WTC11 (cell line): ENCODE data around the gene RCL1. TPM values are rescaled to one million over a fixed set of nuclear protein-coding genes. Genes with fewer than 3 reads are reported as not detected.

Source experiments
- ATAC-seq: fragments of 200-7000 bp; cut with Tn5 transposase; 2 replicates; pipeline ENCODE4 v1.10.0; 2021; ENCODE audit warnings: mild to moderate bottlenecking, moderate library complexity
- CTCF ChIA-PET: fragments of 300-600 bp; sonication (Branson Sonifier 250); formaldehyde crosslinking; loops from one replicate; lab custom pipeline; 2021; ENCODE audit warnings: antibody characterized with exemption; lab: Charles Lee
- POLR2A ChIA-PET: fragments of 350-600 bp; sonication (Branson Sonifier 250); formaldehyde crosslinking; loops from one replicate; lab custom pipeline; 2021; ENCODE audit warnings: antibody characterized with exemption; lab: Charles Lee
- DNase-seq: peaks from one replicate; pipeline ENCODE4 v3.0.0; 2021; ENCODE audit warnings: low spot score
- H3K27ac Mint-ChIP-seq: 2 replicates; pipeline ENCODE4 v1.8.0; 2021; ENCODE audit warnings: mixed read lengths
- H3K27me3 Mint-ChIP-seq: 2 replicates; pipeline ENCODE4 v1.8.0; 2021; ENCODE audit warnings: low read depth, mild to moderate bottlenecking, moderate library complexity, mixed read lengths
- H3K36me3 Mint-ChIP-seq: 2 replicates; pipeline ENCODE4 v1.8.0; 2021; ENCODE audit warnings: mixed read lengths
- H3K4me1 Mint-ChIP-seq: 2 replicates; pipeline ENCODE4 v1.8.0; 2022; ENCODE audit warnings: mixed read lengths
- H3K4me3 Mint-ChIP-seq: 2 replicates; pipeline ENCODE4 v1.8.0; 2021; ENCODE audit warnings: mild to moderate bottlenecking, moderate library complexity, mixed read lengths
- H3K9me3 Mint-ChIP-seq: 2 replicates; pipeline ENCODE4 v1.8.0; 2021; ENCODE audit warnings: mixed read lengths
- FOXP1 ChIP-seq: sonication (generic); formaldehyde crosslinking; IDR thresholded peaks from 2 replicates; pipeline ENCODE4 v1.8.0; 2022; ENCODE audit warnings: missing genetic modification reagents, mild to moderate bottlenecking, moderate library complexity, borderline replicate concordance
- JUN ChIP-seq: sonication (generic); formaldehyde crosslinking; IDR thresholded peaks from 2 replicates; pipeline ENCODE4 v1.8.0; 2023; ENCODE audit warnings: mild to moderate bottlenecking, missing genetic modification reagents
- NFE2L1 ChIP-seq: sonication (generic); formaldehyde crosslinking; IDR thresholded peaks from 2 replicates; pipeline ENCODE4 v1.8.1; 2023; ENCODE audit warnings: missing genetic modification reagents
- NR1H2 ChIP-seq: sonication (generic); formaldehyde crosslinking; IDR thresholded peaks from 2 replicates; pipeline ENCODE4 v1.9.0; 2021; ENCODE audit warnings: mild to moderate bottlenecking, moderate library complexity, missing genetic modification reagents
- NR2C2 ChIP-seq: sonication (generic); formaldehyde crosslinking; IDR thresholded peaks from 2 replicates; pipeline ENCODE4 v1.8.0; 2022; ENCODE audit warnings: mild to moderate bottlenecking, missing genetic modification reagents
- TEAD4 ChIP-seq: sonication (generic); formaldehyde crosslinking; IDR thresholded peaks from 2 replicates; pipeline ENCODE4 v1.8.0; 2022; ENCODE audit warnings: mild to moderate bottlenecking, missing genetic modification reagents
- ZNF396 ChIP-seq: fragments of 250-450 bp; sonication (Bioruptor Pico); IDR thresholded peaks from 2 replicates; pipeline ENCODE4 v1.8.0; 2021; ENCODE audit warnings: mild to moderate bottlenecking, moderate library complexity, borderline replicate concordance
- total RNA-seq: library from RNA; stranded (reverse); gene quantifications from 3 replicates; pipeline ENCODE4 v1.2.3, GENCODE V29; 2021
- TF ChIP-seq, protein P1 (sequence below): sonication (generic); formaldehyde crosslinking; IDR thresholded peaks from 2 replicates; pipeline ENCODE4 v1.8.1; 2023; ENCODE audit warnings: mild to moderate bottlenecking, missing genetic modification reagents, borderline replicate concordance
- TF ChIP-seq, protein P2 (sequence below): fragments of 250-450 bp; sonication (Bioruptor Pico); IDR thresholded peaks from 2 replicates; pipeline ENCODE4 v2.1.2; 2022; ENCODE audit warnings: mild to moderate bottlenecking, moderate library complexity
- TF ChIP-seq, protein P3 (sequence below): sonication (generic); formaldehyde crosslinking; IDR thresholded peaks from 2 replicates; pipeline ENCODE4 v1.8.0; 2023; ENCODE audit warnings: mild to moderate bottlenecking, missing genetic modification reagents
- TF ChIP-seq, protein P4 (sequence below): sonication (generic); formaldehyde crosslinking; conservative IDR thresholded peaks from 2 replicates; pipeline ENCODE4 v1.8.1; 2023; ENCODE audit warnings: mild to moderate bottlenecking, low read depth, missing genetic modification reagents, moderate library complexity

Gene RCL1
- total RNA-seq, 1 experiment from 2014 or later, result 27.2 TPM

DNA sequence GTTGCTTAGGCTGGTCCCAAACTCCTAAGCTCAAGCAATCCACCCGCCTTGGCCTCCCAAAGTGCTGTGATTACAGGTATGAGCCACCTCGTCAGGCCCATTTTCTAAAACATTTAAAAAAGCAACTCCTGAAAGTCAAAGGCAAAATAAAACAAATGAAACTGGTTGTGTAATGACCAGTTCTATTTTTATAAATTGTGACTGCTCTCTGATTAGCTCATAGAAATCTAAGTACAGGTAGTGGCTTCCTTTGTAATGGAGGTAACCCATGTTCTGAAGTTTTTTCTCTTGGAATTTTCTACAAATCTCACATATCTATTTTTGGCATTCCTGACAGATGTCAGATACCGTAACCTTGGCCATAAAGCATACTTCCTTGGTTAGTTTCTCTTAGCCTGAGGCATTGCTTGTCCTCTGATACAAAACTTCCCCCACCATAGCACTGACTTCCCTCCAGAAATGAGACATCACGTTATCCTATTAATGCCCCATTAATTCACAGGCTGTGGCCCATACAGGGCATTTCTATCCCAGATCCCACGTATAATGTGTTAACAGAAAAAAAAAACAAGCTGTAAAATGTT lies 37.6 kb upstream of the RCL1 start (continued):
- TF ChIP-seq, protein P1, sequence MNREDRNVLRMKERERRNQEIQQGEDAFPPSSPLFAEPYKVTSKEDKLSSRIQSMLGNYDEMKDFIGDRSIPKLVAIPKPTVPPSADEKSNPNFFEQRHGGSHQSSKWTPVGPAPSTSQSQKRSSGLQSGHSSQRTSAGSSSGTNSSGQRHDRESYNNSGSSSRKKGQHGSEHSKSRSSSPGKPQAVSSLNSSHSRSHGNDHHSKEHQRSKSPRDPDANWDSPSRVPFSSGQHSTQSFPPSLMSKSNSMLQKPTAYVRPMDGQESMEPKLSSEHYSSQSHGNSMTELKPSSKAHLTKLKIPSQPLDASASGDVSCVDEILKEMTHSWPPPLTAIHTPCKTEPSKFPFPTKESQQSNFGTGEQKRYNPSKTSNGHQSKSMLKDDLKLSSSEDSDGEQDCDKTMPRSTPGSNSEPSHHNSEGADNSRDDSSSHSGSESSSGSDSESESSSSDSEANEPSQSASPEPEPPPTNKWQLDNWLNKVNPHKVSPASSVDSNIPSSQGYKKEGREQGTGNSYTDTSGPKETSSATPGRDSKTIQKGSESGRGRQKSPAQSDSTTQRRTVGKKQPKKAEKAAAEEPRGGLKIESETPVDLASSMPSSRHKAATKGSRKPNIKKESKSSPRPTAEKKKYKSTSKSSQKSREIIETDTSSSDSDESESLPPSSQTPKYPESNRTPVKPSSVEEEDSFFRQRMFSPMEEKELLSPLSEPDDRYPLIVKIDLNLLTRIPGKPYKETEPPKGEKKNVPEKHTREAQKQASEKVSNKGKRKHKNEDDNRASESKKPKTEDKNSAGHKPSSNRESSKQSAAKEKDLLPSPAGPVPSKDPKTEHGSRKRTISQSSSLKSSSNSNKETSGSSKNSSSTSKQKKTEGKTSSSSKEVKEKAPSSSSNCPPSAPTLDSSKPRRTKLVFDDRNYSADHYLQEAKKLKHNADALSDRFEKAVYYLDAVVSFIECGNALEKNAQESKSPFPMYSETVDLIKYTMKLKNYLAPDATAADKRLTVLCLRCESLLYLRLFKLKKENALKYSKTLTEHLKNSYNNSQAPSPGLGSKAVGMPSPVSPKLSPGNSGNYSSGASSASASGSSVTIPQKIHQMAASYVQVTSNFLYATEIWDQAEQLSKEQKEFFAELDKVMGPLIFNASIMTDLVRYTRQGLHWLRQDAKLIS (CRISPR knock-in tag), result no peak

DNA sequence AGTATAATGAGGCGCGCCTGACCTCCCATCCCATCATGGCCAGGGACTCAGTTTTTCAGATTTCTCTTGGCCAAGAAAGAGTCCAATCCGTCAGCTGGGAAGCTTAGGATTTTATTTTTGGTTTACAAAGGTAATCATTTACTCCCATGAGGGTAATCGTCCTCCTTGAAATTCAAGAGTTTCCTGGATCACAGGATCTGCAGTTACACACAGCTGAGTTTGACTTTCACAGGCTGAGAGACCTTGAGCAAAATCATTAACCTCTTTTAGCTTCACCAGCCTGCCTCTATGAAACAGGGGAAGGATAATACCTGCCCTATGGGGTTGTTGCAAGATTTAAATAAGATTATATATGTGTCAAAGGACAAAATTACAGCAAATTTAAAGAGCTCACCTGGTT lies 36.3 kb upstream of the RCL1 start:
- TF ChIP-seq NR1H2 (CRISPR knock-in tag) (no peak), NR2C2 (no peak), FOXP1 (CRISPR knock-in tag) (no peak), JUN (CRISPR knock-in tag) (no peak), NFE2L1 (no peak), TEAD4 (CRISPR knock-in tag) (no peak), ZNF396 (CRISPR knock-in tag) (no peak)
- TF ChIP-seq, protein P2, sequence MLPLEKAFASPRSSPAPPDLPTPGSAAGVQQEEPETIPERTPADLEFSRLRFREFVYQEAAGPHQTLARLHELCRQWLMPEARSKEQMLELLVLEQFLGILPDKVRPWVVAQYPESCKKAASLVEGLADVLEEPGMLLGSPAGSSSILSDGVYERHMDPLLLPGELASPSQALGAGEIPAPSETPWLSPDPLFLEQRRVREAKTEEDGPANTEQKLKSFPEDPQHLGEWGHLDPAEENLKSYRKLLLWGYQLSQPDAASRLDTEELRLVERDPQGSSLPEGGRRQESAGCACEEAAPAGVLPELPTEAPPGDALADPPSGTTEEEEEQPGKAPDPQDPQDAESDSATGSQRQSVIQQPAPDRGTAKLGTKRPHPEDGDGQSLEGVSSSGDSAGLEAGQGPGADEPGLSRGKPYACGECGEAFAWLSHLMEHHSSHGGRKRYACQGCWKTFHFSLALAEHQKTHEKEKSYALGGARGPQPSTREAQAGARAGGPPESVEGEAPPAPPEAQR (CRISPR knock-in tag), result no peak
- TF ChIP-seq, protein P3, sequence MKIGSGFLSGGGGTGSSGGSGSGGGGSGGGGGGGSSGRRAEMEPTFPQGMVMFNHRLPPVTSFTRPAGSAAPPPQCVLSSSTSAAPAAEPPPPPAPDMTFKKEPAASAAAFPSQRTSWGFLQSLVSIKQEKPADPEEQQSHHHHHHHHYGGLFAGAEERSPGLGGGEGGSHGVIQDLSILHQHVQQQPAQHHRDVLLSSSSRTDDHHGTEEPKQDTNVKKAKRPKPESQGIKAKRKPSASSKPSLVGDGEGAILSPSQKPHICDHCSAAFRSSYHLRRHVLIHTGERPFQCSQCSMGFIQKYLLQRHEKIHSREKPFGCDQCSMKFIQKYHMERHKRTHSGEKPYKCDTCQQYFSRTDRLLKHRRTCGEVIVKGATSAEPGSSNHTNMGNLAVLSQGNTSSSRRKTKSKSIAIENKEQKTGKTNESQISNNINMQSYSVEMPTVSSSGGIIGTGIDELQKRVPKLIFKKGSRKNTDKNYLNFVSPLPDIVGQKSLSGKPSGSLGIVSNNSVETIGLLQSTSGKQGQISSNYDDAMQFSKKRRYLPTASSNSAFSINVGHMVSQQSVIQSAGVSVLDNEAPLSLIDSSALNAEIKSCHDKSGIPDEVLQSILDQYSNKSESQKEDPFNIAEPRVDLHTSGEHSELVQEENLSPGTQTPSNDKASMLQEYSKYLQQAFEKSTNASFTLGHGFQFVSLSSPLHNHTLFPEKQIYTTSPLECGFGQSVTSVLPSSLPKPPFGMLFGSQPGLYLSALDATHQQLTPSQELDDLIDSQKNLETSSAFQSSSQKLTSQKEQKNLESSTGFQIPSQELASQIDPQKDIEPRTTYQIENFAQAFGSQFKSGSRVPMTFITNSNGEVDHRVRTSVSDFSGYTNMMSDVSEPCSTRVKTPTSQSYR (CRISPR knock-in tag), result no peak
- TF ChIP-seq, protein P1 (CRISPR knock-in tag), result no peak
- TF ChIP-seq, protein P4, sequence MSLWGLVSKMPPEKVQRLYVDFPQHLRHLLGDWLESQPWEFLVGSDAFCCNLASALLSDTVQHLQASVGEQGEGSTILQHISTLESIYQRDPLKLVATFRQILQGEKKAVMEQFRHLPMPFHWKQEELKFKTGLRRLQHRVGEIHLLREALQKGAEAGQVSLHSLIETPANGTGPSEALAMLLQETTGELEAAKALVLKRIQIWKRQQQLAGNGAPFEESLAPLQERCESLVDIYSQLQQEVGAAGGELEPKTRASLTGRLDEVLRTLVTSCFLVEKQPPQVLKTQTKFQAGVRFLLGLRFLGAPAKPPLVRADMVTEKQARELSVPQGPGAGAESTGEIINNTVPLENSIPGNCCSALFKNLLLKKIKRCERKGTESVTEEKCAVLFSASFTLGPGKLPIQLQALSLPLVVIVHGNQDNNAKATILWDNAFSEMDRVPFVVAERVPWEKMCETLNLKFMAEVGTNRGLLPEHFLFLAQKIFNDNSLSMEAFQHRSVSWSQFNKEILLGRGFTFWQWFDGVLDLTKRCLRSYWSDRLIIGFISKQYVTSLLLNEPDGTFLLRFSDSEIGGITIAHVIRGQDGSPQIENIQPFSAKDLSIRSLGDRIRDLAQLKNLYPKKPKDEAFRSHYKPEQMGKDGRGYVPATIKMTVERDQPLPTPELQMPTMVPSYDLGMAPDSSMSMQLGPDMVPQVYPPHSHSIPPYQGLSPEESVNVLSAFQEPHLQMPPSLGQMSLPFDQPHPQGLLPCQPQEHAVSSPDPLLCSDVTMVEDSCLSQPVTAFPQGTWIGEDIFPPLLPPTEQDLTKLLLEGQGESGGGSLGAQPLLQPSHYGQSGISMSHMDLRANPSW (CRISPR knock-in tag), result no peak
- TF ChIP-seq, all 79 proteins: peak for 0
- no peak for DNase-seq
- H3K27ac Mint-ChIP-seq, result no peak overlapping the region
- no peak overlapping the region for H3K4me3 Mint-ChIP-seq
- H3K27me3 Mint-ChIP-seq, result no peaks in the 10 kb centered on the region
- H3K9me3 Mint-ChIP-seq, result no peaks in the 10 kb centered on the region
- H3K36me3 Mint-ChIP-seq, result no peaks in the 10 kb centered on the region
- ChIA-PET CTCF (interaction anchor here (0.8 to 2.0 kb wide), 4 partner anchors 16 to 686 kb away, joined by 3 to 6 read pairs (median 4); partner anchors contain the start of gene AK3), POLR2A (no interaction called here)
- no peak for ATAC-seq
- H3K4me1 Mint-ChIP-seq, result no peaks in the 10 kb centered on the region; the same call in 1 of the 2 replicates
